HL-60/S4 treated with retinoic acid at 250 ng/mL for 4 days and 3 days (cell line): ENCODE results near the gene POFUT2.

ENCODE experiments used
- in situ Hi-C: fragments of 300-500 bp; cut with MboI; formaldehyde crosslinking; loops from 2 replicates; pipeline ENCODE4 v1.7.0; 2022; ENCODE audit warnings: low sequenced_read_pairs

Gene POFUT2

DNA sequence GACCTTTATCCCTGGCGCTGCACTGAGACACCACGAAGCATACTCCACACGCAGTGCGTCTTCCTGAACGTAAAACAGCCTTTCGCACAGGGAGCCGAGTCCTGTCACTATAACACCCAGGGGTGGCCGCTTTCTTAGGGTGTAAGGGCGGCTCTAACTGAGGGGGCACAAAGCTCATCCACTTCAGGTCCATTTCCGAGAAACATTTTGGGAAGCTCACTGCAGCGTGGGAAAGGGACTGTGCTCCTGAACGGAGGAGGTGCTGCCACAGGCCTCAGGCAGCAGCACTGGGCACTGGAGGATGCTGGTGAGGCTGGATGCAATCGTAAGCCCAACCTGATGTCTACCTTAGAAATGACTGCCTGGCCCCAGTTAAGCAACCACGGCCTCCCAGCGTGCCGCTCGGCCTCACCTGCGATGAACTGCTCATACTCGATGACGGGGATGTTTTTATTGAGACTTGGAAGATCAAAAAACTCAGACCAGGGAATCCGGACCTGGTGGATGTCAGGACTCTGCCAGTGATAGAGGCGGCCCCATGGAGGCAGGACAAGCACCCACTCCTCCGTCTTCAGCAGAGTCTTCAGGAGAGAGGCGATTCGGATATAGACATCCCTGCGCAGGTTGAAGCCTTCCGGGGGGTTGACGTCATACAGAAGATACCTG lies 2.3 kb downstream of the POFUT2 start:
- in situ Hi-C loops: no loop called here

DNA sequence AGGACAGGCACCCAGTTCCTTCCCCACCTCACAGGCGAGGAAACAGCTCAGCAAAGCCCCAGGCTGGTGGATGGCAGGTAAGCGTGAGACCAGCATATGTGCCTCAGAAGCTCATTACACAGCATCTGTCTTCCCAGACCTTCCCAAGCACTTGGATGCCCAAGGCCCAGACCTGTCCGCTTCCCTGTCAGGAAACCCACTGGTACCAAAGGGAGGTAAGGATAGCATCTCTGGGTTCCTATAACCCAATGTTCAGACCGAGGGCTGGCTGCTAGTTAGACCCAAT lies 3.3 kb downstream of the POFUT2 start:
- in situ Hi-C loops: no loop called here

DNA sequence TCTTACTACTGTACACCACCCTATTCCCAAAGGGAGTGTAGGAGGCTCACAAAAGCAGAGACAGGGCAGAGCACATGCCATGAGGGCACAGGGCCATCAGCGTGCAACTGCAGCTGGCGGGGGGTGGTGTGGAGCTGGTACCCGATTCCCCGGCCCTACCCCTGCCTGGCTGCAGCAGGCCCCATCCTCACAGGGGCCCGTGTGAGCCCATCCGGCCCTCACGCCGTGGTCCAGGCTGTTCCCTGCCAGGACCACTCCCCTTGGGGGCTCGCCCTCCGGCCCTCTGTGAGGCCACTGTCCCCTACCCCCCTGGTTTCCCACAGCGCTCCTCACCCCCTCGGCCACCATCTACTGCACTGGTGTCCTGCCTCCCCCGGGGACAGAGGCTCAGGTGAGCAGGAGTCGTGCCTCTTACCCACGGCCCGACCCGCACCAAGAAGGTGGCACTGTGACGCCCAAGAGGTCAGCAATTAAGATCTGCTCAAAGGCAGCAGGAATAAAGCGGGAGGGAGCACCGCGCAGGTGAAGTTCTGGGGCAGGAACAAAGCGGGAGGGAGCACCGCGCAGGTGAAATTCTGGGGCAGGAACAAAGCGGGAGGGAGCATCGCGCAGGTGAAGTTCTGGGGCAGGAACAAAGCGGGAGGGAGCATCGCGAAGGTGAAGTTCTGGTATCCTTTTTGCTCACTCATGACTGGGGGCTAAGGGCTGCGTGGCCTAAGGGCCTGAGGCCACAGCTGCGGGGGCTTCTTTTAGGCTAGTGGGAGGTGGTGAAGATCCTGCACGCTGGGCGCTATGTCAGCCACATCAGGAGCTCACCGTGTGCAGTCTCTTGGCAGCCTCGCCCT lies 3.9 kb downstream of the POFUT2 start:
- in situ Hi-C loops: no loop called here

DNA sequence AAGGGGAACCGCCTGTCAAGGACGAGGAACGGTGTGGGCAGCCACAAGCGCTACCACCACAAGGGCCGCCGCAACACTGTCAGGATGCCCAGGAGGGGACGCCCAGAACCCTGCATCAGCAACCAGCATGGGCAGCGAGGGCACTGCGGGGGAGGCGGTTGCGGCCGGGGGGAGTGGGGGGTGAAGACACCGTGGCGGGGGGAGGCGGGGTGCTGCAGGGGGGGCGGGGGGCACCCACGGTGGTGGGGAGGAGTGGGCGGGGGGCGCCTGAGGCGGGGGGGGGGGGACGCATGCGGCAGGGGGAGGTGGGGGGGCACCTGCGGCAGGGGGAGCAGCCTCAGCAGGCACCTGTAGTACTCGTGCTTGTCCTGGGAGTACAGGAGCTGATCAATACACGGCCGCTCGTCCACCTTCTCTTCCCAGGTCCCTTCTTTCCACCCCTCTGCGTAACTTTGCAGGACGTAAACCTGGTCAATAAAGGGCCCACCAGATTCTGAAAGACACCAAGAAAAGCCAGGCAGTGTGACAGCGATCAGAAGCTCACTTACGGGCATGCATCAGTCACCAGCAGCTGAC lies 4.6 kb downstream of the POFUT2 start:
- in situ Hi-C loops: no loop called here

DNA sequence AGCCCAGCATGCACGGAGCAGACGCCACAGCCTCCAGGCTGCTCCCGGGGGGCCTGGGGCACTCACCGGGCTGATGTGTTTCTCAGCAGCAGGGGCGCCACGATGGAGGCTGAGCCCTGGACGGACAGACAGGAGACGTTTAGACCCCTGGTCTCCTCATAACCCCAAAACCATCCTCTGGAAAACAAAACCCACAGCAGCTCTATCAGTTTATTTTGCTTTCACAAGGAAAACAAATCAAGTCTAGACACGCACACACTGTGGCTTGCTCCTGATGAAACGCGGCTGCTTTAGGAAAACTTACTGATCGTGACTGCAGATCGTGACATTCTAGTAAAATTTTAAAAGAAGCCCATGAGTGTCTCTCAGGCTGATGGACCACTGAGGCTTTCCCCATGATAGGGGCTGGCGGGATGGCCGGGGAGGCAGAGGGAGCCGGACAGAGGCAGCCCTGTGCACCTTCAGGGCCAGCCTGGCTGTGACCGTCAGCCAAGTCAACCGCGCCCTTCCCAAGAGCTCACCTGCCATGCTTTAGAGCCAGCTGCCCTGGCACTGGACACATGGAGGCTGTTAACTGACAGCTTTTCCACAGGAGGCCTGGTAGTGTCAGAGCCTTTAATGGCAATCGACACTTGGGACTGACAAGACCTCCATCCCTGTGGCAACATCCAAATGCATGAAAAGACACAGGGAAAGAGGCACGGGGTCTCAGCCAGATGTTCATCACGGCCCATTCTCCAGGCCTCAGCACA lies 5.2 kb downstream of the POFUT2 start:
- in situ Hi-C loops: no loop called here

DNA sequence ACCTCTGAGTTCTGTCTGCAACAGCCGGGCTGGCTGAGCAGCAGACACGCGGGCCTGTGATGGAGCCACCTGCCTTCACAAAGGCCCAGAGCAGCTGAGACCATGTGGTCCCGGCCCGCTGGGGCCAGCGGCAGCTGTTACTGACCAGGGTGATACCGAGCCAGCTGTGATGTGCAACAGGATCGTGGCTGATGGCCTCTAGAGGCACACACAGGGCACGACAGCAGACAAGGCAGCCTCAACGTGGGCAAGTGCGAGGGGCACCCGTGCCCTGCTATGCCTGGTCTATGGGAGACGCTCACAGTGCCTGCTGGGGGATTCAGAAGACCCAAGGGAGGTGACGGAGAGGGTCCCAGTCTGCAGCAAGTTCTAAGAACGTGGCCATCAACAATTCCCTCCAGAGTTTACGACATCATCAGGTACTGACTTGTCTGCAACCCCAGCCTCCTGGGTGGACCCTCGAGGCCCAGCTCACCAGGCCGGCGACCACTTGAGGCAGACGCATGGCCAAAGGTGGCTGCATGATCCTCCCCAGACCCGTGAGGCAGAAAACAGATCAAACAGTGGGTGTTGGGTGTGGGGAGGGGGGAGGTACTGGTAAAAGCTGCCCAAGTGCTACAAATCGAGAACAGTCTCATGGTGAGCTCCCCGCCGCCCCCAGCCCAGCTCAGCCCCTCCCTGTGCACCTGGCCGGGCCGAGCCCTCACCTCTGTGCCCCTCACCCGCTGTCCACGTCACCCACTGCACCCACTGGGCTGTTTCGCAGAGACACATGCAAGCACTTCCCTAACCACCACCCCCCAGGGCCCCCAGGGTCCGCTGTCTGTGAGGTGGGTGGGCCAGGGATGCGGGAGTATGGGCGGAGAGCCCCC lies 6.0 kb downstream of the POFUT2 start:
- in situ Hi-C loops: no loop called here

DNA sequence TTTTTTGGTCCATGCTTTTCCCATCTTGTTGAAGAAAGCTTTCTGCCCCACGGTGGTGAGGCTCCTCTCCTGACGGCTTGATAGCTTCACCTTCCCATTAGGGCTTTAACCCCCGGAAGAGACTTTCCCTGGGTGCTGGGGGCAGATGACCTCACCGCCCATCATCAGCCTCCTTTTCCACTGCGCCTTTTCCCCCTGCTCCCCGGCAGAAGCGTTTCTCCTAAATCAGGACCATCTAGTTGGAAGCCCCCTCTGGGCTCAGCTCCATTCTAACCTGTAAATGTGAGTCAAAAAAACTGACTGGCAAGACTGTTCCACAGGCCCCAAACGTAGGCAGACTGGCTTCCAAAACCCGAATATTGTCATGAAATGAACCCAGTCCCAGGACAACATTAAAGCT lies 6.7 kb downstream of the POFUT2 start:
- in situ Hi-C loops: no loop called here

DNA sequence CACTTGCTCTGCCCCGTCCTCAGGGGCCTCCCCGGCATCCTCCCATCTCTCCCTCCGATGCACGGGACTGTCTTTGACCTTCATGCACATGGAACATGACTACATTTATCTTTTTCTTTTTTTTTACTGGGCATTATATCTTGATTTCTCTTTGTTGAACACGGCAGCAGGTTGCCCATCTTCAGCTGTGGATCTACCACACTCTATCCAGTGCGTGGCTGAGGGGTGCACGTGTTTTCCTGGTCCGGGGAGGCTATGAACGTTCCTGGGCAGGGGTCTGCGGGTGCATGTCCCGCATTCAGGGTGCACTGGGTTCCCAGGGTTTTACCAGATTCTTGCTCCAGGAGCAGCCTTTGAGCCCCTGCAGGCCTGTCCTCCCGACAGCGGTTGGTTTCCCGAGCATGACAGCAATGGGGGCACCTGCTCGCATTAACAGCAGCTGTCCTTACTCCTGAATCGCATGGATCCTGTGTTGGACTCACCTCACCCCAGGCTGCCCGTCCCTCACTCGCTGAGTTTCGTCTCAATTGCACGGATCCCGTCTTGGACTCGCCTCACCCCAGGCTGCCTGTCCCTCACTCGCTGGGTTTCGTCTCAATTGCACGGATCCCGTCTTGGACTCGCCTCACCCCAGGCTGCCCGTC lies 7.4 kb downstream of the POFUT2 start:
- in situ Hi-C loops: no loop called here

DNA sequence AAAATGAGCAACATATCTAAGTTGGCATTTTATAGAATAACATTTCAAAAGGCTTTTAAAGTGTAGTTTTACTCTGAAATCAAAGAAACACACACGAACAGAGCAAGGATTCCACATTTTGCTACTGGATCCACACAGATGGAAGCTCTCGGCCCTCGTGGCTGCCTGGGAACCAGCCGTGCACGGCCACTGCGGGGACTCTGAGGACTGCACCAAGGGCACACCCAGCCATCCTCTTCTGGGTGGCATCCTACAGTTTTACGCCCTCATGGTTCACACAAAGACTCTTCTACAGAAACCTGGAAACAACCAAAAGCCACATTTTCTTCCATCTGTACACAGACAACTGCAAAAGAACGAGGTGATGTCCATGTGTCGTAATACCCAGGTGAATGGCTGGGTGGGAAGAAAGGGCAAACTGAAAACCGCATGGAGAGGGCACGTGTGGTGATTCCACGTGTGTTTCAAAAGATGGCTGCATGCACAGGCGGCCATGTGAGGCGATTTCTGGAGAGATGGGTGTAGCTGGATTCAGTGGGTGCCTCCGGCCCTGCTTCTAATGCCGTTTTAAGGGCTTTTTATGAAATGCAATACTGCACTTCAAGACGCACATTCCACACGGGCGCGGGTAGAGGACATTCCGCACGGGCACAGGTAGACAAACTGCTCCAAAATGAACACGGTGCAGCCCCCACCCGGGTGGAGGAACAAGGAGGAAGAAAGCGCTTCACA lies 8.1 kb downstream of the POFUT2 start:
- in situ Hi-C loops: no loop called here

DNA sequence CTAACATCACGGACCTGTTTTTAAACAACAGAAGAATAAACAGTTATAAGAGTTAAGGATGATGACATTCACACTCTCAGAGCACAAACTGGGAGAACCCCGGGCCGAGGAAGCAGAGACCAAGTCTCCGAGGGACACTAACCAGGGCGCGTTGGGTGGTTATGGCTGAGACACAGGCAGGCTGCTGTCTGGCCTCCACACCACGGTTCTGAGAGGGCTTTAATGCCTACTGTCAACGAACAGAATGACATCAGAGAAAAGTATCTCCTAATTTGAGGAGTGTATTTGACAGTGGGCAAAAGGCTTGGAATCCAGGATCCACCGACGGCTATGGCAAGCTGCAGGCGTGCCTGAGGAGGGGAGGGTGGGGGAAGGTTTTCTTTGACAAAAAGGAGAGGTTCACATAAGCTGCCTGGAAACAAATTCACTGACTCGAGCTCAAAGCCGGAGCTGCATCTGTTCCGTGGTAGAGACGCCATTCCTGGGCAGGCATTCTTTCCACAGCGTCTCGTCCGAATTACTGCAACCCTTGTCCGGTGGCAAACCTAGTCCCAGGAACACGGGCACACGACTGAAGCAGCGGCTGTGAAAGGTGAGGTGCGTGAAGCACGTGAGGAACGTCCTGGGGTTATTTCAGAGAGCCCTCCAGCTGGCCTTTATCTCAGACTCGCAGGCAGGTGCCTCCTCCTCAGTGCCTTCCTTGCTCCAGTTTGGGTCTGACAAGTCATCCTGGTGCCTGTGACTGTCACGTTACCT lies 9.4 kb downstream of the POFUT2 start:
- in situ Hi-C loops: no loop called here

DNA sequence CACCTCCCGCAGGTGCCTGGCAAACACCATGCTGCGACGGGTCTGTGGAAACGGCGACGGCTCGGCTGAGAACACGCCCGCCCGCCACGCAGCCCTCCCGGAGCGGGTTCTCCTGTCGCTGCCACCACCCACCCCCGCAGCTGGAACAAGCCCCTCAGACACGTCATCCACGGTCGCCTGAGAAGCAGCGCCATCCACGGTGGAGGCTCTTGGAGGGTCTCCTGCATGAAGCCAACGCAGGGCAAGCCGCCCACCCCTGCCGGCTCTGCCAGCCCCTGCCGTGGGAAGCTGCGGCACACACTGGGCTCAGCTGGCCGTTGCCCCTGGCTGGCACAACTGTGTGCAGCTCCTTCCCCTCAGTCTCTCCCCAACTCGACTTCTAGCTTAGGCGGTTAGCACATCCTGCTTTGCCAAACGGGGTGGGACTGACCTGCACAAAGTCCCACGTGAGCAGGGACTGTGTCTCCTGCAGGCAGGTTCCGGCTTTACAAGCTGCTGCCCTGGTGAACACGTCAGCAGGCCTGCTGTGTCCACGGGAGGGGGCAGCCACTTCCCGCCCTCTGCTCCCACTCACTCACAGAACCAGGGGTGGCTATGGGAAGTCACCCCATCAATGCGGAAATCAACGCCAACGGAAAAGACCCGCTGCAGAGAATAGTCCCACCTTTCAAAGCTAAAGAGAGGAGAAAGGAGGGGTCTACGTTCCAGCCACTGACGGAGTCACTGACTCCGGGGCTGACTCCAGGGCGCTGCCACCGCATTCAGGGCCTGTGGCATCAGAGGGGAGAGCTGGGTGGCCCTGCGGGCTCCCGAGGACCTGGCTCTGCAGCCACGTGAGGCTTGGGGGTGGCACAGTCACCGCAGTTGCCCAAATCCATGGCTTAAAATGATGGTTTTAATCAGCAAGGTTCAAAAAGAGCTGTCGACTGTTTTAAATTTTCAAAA lies 10.3 kb downstream of the POFUT2 start:
- in situ Hi-C loops: no loop called here

DNA sequence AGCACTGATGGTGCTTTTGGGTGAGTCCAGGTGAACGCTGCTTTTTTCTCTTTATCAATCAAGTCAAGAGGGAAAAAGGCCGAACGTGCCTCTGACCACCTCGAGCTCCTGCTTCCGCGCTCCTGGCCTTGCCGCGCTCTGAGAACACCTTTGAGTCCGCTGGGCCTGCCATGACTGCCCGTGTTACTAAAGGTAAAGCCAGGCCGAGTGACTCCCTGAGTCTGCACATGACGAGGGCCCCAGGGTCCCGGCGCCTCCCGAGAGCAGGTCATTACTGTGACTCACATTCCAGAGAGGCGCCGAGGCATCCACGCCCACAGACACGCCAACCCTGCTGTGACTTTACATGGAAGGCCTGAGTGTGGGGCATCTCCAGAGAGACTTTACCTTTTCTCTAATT lies 11.1 kb downstream of the POFUT2 start:
- in situ Hi-C loops: no loop called here

DNA sequence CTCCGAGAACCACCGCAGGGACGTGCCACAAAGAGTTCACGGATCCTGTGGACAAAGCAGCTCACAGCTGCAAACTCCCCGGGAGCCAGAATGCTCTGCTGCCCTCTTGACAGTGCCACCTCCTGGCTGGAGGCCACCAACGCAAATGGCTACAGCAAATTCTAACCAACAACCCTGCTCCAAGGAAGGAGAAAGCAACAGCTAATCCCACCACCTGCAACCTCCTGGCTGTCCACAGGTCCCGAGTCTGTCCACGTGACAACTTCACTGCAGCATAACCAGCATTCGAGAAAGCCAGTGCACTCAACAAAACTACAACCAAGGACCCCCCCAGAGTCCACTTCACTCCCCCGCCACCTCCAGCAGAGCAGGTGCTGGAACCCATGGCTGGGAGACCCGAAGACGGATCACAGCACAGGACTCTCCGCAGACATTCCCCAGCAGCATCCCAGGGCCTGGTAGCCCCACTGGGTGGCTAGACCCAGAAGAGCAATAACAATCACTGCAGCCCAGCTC lies 17.3 kb downstream of the POFUT2 start:
- in situ Hi-C loops: loop anchor here (25.0 kb wide), 1 partner anchor 108 kb away; no protein-coding TSS in a partner anchor

DNA sequence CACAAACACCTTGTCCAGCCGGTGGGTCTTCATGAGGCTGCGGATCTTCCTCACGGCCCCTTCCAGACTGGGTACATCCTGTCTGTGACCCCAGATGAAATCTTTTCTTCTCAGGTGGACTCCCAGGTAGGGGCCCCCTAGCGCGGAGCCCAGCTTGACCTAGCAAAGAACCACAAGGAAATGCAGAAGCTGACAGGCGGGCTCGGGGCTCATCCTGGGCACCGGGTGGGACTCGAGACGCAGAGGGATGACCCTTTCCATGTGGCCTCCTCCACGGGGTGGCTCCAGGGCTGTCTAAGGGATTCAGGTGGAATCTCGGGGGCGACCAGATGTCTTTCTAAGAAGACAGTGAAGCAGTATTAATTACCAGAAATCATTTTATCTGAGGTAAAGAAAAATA lies 17.8 kb downstream of the POFUT2 start:
- in situ Hi-C loops: loop anchor here (25.0 kb wide), 1 partner anchor 108 kb away; no protein-coding TSS in a partner anchor

DNA sequence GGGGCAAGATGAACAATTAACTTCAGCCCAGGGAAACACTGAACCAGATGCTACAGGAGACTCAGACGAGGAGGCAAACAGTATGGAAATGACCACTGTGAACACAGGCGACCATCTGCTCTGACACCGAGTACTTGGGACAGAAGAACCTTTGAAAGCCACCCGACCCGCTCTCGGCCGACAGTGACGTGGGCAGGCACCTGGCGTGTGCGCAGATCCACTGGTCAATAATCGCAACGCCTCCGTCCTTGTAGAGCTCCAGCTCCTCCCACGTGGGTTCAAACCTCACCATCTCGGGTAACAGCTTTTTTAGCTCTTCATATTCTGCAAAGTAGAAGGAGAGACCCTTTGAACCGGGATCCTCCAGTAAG lies 20.3 kb downstream of the POFUT2 start:
- in situ Hi-C loops: loop anchor here (25.0 kb wide), 1 partner anchor 105 kb away; no protein-coding TSS in a partner anchor

DNA sequence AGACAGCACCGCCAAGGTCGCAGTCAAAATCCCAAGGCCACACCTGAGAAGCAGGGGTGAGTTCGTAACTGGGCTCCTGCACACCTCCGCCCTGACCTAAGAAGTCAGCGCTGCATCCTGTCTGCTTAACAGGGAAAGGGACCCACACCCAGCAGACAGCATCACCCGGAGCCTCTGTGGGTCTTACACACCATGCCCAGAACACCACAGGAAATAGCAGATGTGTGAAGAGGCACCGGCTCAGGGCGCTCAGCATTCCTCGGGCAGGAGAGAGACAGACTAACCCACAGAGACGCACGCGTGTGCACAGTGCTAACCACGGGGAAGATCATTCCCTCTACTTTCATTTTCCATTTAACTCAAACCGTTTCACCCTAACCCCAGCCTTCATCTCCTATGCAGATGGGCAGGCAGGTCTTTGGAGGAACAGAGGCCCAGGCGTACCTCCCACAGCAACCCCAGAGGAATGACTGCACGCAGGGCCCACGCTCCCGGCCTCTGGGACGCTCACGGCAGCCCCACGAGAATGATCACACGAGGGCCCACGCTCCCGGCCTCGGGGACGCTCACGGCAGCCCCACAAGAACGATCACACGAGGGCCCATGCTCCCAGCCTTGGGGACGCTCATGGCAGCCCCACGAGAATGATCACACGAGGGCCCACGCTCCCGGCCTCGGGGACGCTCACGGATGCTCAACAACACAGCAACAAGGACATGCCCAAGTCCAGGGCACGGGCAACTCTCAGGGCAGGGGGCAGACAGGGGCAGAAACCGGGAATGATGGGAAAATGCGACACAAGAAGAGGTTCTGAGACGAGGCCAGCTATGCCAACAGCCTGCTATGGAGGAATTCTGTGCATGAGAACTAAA lies 20.9 kb downstream of the POFUT2 start:
- in situ Hi-C loops: loop anchor here (25.0 kb wide), 1 partner anchor 104 kb away; no protein-coding TSS in a partner anchor
